Hair follicular keratinocyte (primary cell): ENCODE measurements around the gene ZC3H11A. TPM values are rescaled to one million over a fixed set of nuclear protein-coding genes. Genes with fewer than 3 reads are reported as not detected.

Source experiments
- total RNA-seq: library from RNA; depleted of rRNA; stranded (reverse); fragments of >200 nt; gene quantifications from 2 replicates; pipeline ENCODE4 v1.2.3, GENCODE V29; 2015

The ZC3H11A gene
- total RNA-seq, result 43.4 and 64.7 TPM in 2 replicates

DNA sequence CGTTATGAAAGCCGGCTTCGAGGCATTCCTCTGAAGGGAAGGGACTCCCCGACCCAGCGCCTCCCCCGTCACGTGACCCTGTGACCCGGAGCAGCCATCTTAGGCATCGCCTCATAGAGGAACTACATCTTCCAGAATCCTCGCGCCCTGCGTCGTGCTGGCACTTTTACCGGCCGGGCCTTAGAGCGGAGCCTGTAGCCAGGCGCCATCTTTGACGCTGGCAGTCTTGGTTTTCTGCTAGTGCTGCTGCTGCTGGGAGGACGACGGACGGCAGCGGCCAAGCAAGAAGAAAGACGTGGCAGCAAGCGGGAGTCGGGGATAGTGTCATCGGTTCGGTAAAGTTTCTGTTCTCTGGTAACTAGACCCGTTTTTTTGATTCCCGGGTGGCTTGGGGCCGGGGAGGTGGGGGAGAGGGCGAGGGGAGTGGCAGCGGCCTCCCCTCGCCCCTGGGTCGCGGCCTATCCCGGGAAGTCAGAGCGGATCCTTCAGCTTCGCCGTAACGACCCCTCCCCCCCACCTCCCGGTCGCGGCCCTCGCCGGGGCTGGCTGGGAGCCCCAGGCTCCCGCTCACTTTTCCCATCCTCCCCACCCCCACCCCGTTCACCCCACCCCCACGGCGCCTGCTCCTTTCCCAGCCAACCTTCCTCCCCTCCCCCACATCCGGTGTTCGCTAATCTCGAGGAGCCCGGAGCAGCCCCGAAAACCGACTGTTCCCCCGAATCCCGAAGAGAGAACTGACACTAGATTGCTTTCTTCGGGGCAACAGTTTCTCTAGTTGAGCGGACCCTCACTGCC, at the start of gene ZC3H11A, which contains the start of gene ZBED6:
TSS of gene ZC3H11A (plus strand) at position 183 of the 795 bp plus-strand sequence. CDS start 21,448 bp downstream, outside the sequence.
TSS of gene ZBED6 (plus strand) at position 183 of the 795 bp plus-strand sequence. CDS start 1,900 bp downstream, outside the sequence.

DNA sequence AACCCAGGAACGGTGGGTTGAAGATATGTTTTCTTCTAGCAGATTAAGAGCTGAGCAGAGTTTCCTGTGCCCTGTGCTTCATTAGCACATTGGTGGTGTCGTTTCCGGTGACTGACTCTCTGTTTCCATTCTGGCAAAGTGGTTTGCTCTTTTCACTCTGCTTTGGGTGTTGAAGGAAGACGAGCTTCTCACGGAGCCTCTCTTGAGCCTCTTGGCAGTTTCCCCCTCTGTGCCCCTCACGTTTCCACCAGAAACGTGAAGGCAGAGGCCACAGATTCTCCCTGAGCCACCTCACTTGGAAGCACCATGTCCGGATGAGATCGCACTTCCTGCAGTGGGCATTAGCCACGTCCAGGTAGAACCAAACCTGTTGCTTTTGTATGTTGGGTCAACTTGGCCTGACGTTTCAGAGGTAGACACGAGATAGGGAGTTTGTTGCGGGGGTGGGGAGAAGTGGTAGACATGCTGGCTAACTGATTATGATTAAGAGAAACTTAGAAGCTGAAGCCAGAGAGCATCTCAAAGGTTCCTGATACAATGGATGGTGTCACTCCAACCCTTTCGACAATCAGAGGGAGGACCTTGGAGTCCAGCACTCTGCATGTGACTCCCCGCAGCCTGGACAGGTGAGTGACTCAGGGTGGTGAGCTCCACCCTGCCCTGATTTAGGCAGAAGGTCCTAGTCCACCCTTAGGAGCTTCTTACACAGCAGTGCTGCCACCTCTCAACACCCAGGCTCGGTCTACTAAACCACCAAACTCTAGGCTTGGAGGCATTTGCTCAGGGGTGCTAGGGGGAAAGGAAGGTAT, 30.2 kb upstream of the ZC3H11A start, which contains the start of gene LAX1:
TSS of gene LAX1 (plus strand) at position 155 of the 809 bp plus-strand sequence. CDS start at position 538, 383 bp downstream.

Other genes with a start within 250 kb of the ZC3H11A start
- 26.7 and 65.9 TPM in 2 replicates for gene ATP2B4, start 168.8 kb upstream of the ZC3H11A start, total RNA-seq
- gene LAX1, start 30.4 kb upstream of the ZC3H11A start, total RNA-seq, result not detected in 2 replicates
- 6.4 and 10.5 TPM in 2 replicates for gene ZBED6, start within 50 bp of the ZC3H11A start, total RNA-seq
- 67.2 and 113 TPM in 2 replicates for gene SNRPE, start 66.0 kb downstream of the ZC3H11A start, total RNA-seq